Effector memory CD4-positive, alpha-beta T cell (primary cell): ENCODE measurements around the gene TMEM253.

ENCODE experiments used
- DNase-seq, 3 donors: peaks; one replicate each; pipeline ENCODE4 v3.0.0-alpha.2; 2020
- H3K27ac ChIP-seq: 2 replicates; pipeline ENCODE4 v1.7.0; 2013; ENCODE audit warnings: mild to moderate bottlenecking, low read length, moderate library complexity; ENCODE audit not compliant: insufficient read depth, poor library complexity, severe bottlenecking
- H3K27me3 ChIP-seq: replicated peaks from 2 replicates; pipeline ENCODE4 v1.7.0; 2013; ENCODE audit warnings: mild to moderate bottlenecking, low read length; ENCODE audit not compliant: insufficient read depth, control insufficient read depth, poor library complexity, severe bottlenecking
- H3K36me3 ChIP-seq: 2 replicates; pipeline ENCODE4 v1.7.0; 2013; ENCODE audit warnings: mild to moderate bottlenecking, low read length, moderate library complexity; ENCODE audit not compliant: control insufficient read depth, insufficient read depth
- H3K4me1 ChIP-seq: 2 replicates; pipeline ENCODE4 v1.7.0; 2013; ENCODE audit warnings: low read length, mild to moderate bottlenecking; ENCODE audit not compliant: control insufficient read depth, insufficient read depth, poor library complexity, severe bottlenecking
- H3K4me3 ChIP-seq: 2 replicates; pipeline ENCODE4 v1.7.0; 2013; ENCODE audit warnings: low read length, low read depth, mild to moderate bottlenecking; ENCODE audit not compliant: insufficient read depth, poor library complexity, severe bottlenecking
- H3K9me3 ChIP-seq: 2 replicates; pipeline ENCODE4 v1.7.0; 2013; ENCODE audit warnings: mild to moderate bottlenecking, low read length, moderate library complexity; ENCODE audit not compliant: control insufficient read depth

Gene TMEM253

GRCh38 chr14:21113369-21113768 lies 12.5 kb downstream of the TMEM253 start:
- Histone ChIP-seq H3K9me3 (no peaks in the 10 kb centered on the region), H3K27ac (no peak overlapping the region), H3K36me3 (no peaks in the 10 kb centered on the region), H3K27me3 (no peaks in the 10 kb centered on the region), H3K4me1 (no peaks in the 10 kb centered on the region), H3K4me3 (no peak overlapping the region)
- DNase-seq = no peak

GRCh38 chr14:21118933-21119332 lies 18.1 kb downstream of the TMEM253 start:
- no peaks in the 10 kb centered on the region for H3K36me3 ChIP-seq
- H3K9me3 ChIP-seq = no peaks in the 10 kb centered on the region
- H3K27me3 ChIP-seq = peaks cover 2% of the 10 kb centered on the region
- no peak overlapping the region for H3K27ac ChIP-seq
- H3K4me1 ChIP-seq = no peaks in the 10 kb centered on the region
- no peak overlapping the region for H3K4me3 ChIP-seq
- no peak for DNase-seq

GRCh38 chr14:21120686-21121085 lies 19.8 kb downstream of the TMEM253 start:
- Histone ChIP-seq H3K27ac (no peak overlapping the region), H3K27me3 (peaks cover 2% of the 10 kb centered on the region), H3K4me3 (no peak overlapping the region), H3K36me3 (no peaks in the 10 kb centered on the region), H3K4me1 (no peaks in the 10 kb centered on the region), H3K9me3 (no peaks in the 10 kb centered on the region)
- no peak for DNase-seq

DNA sequence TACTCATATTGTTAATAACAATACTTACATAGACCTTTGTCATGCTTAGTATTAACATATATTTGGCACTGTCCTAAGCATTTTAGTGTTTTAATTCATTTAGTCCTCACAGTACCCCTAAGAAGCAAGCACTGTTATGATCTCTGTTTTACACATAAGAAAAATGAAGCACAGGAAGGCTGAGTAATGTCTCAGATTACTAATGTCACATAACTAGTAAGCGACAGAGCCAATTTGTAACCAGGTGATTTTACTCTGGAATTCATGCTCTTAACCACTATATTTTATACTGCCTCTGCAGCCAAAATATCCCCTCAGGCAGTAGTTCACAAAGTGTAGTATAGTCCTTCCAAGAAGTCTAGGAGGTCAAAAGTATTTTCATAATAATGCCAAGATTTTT lies 20.3 kb downstream of the TMEM253 start:
- no peak overlapping the region for H3K27ac ChIP-seq
- H3K9me3 ChIP-seq = no peaks in the 10 kb centered on the region
- no peaks in the 10 kb centered on the region for H3K36me3 ChIP-seq
- H3K4me3 ChIP-seq = no peak overlapping the region
- no peak for DNase-seq
- no peaks in the 10 kb centered on the region for H3K4me1 ChIP-seq
- peaks cover 2% of the 10 kb centered on the region for H3K27me3 ChIP-seq

DNA sequence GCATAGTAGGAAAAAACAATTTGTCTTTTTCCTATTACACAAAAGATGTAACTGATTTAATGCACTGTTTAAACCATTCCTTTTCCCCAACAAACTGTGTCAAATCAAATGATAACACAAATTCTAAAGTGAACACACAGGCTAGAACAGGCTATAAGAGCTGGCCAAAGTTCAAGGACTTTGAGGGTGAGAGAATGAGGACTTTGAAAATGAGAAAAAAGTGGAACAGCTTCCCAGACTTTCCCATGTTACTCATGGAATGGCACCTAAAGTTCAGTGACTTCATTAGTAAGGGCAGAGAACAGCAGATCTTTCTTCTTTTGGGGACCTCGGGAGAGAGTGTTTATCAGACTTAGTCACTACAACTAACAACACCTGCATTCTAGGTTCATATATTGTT lies 22.6 kb downstream of the TMEM253 start:
- DNase-seq = no peak
- Histone ChIP-seq H3K27me3 (peaks cover 2% of the 10 kb centered on the region), H3K4me3 (no peak overlapping the region)

DNA sequence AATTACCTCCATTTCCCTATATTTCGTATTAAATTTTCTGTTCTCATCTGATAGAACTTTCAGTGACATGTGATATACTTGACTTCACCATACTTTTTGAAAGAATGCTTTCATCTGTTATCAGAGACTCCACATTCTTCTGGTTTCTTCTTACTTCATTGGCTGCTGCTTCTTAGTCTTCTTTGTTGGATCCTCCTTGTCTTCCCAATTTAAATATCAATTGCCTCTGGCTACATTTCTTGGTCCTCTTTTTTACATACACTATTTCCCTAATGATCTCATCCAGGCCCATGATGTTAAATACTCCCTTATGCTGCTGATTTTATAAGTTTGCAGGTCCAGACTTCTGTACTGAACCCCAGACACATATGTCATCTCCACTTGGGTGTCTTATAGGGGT lies 33.0 kb downstream of the TMEM253 start:
- H3K4me1 ChIP-seq = no peaks in the 10 kb centered on the region
- no peaks in the 10 kb centered on the region for H3K36me3 ChIP-seq
- no peak for DNase-seq
- H3K9me3 ChIP-seq = no peaks in the 10 kb centered on the region
- no peaks in the 10 kb centered on the region for H3K27me3 ChIP-seq
- H3K27ac ChIP-seq = no peak overlapping the region
- no peak overlapping the region for H3K4me3 ChIP-seq

More for the DNA sequence above, 22.6 kb downstream of the TMEM253 start:
- H3K4me1 ChIP-seq = no peaks in the 10 kb centered on the region
- no peaks in the 10 kb centered on the region for H3K9me3 ChIP-seq
- H3K27ac ChIP-seq = no peak overlapping the region
- H3K36me3 ChIP-seq = no peaks in the 10 kb centered on the region

DNA sequence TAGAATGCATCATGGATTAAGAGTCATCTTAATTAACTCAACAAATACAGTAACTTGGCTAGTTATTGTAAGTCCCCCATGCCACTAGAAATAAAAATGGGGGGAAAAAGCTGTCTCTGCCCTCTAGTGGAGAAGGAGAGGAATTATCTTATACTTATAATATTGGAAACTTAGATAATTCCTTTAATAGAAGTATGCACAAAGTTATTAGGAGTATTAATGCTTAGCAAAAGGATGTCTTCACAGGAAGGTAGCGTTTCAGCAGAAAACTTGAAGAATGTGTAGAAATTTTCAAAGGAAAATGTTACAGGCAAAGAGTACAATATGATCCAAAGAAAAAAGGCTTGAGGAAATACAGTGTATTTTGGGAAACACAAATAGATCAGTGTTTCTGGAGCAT lies 35.2 kb downstream of the TMEM253 start:
- Histone ChIP-seq H3K27ac (no peak overlapping the region), H3K27me3 (no peaks in the 10 kb centered on the region), H3K9me3 (no peaks in the 10 kb centered on the region), H3K4me1 (no peaks in the 10 kb centered on the region), H3K4me3 (no peak overlapping the region), H3K36me3 (no peaks in the 10 kb centered on the region)
- no peak for DNase-seq

DNA sequence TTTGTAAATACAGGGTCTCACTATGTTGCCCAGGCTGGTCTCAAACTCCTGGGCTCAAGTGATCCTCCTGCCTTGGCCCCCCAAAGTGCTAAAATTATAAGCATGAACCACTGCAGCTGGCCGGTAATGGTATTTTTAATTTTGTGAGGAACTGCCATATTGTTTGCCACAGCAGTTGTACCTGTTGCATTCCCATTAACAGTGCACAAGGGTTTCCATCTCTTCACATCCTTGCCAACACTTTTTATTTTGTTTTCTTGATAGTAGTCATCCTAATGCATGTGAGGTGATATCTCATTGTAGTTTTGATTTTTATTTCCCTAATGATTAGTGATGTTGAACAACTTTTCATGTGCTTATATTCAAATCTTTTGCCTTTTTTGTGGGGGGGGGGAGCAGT lies 41.5 kb downstream of the TMEM253 start:
- no peak for DNase-seq

DNA sequence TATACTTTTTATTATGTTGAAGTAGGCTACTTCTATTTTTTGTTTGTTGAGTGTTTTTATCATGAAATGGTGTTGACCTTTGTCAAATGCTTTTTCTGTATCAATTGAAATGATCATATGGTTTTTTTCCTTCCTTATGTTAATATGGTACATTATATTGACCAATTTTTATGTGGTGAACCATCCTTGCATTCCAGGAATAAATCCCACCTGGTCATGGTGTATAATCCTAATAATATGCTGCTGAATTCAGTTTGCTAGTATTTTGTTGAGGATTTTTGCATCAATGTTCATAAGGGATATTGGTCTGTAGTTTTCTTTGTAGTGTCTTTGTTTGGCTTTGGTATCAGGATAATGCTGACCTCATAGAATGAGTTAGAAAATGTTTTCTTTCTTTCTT lies 44.6 kb downstream of the TMEM253 start:
- Histone ChIP-seq H3K4me3 (no peak overlapping the region), H3K36me3 (no peaks in the 10 kb centered on the region), H3K27ac (no peak overlapping the region), H3K4me1 (no peaks in the 10 kb centered on the region), H3K27me3 (no peaks in the 10 kb centered on the region), H3K9me3 (no peaks in the 10 kb centered on the region)
- DNase-seq = no peak

More for the DNA sequence above, 41.5 kb downstream of the TMEM253 start:
- Histone ChIP-seq H3K9me3 (no peaks in the 10 kb centered on the region), H3K4me1 (no peaks in the 10 kb centered on the region), H3K27me3 (no peaks in the 10 kb centered on the region), H3K27ac (no peak overlapping the region), H3K4me3 (no peak overlapping the region), H3K36me3 (no peaks in the 10 kb centered on the region)

DNA sequence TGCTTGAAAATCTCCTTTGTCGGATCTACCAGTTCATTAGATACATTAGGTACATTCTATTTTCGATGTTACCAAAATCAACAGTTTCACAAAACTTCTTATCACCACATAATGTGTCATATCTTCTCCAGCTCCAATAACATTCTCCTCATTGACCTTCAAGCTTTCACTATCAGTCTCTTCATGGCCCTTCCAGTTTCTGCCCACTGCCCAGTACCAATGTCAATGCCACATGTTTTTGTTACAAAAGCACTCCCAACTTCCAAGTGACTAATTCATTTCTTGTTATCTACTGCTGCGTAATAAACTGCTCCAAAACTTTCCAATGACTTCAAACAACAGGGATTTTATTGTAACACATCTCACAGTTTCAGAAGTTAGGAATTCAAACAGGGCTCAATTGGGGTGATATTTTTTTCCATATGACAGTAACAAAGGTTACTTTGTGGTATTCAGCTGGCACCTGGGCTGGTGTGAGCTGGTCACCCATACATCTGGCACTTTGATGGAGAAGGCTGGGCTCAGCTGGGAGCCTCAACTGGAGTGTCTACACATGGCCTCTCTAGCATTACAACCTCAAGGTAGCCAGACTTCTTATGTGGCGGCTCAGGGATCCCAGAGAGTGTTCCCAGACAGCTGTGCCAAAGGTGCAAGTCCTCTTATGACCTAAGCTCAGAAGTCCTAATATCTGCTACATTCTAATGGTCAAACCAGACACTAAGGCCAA lies 48.9 kb downstream of the TMEM253 start:
- no peaks in the 10 kb centered on the region for H3K27me3 ChIP-seq
- H3K4me3 ChIP-seq = no peak overlapping the region
- H3K9me3 ChIP-seq = no peaks in the 10 kb centered on the region
- DNase-seq = no peak
- H3K4me1 ChIP-seq = no peaks in the 10 kb centered on the region
- H3K27ac ChIP-seq = no peak overlapping the region
- H3K36me3 ChIP-seq = no peaks in the 10 kb centered on the region
